GM11168 (cell line): Measurements from ENCODE around the gene RILPL2.
"Not testable (repeated sequence)": the region's sequence is repeated elsewhere in the genome, so short reads cannot be mapped to it uniquely, and the experiment has no call there.

Experiments
- in situ Hi-C: fragments of 300-500 bp; cut with MboI; formaldehyde crosslinking; loops from one replicate; pipeline ENCODE4 v1.12.0; 2022; ENCODE audit warnings: low sequenced_read_pairs; ENCODE audit not compliant: unreplicated experiment

The RILPL2 gene, protein sequence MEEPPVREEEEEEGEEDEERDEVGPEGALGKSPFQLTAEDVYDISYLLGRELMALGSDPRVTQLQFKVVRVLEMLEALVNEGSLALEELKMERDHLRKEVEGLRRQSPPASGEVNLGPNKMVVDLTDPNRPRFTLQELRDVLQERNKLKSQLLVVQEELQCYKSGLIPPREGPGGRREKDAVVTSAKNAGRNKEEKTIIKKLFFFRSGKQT

DNA sequence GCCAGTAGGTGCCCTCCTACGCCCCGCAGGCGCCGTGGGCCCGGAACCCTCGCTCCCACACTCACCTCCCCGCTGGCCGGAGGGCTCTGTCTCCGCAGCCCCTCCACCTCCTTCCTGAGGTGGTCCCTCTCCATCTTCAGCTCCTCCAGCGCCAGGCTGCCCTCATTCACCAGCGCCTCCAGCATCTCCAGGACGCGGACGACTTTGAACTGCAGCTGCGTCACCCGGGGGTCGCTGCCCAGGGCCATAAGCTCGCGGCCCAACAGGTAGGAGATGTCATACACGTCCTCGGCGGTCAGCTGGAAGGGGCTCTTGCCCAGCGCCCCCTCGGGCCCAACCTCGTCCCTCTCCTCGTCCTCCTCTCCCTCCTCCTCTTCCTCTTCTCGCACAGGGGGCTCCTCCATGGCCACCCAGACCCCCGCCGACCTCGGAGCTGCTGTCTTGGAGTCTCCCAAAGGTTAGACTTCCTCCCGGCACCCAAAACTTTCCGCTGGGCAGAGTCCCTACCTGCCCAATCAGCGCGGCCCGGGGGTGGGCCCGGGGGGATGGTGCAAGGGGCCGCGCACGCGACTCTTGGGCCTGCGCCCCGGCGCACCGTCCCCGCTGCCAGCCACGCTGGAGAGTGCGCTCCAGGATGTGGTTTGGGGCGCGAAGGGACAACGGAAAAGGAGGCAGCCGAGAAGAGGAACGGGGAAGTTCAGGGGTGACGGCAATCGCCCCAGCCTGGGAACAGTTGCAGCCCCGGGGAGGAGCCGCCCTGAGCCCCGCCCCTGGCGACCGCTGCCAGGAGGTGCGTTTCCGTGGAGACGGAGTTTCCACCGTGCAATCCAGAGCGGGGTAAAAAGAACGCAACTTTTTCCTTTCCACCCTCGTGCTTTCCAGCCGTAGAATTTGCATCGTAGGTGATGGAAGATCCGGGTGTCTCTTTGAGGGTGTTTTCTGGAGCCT, at the start of gene RILPL2:
Gene RILPL2, minus strand, starts transcription at position 668 of the 948 bp plus-strand sequence. Its CDS starts 264 bp downstream, at position 404.
- in situ Hi-C loops = no loop called here

DNA sequence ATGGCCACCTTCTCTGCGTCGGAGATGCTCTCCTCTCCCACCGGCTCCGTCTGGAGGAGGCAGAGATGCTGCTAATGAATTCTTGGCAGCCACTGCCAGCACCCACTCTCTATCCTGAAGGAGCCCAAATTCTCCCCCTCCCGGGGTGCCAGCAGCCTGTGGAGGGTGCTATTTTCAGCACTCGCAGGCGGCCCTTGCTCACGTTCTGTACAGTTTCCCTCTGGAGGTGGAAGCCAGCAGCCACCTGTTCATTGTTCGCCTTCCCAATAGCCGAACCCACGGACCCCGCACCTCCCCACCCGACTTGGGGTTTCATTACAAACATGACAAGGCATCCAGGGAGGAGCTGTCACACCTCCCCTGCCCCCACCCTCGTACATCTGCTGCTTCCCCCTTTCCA, 49.3 kb upstream of the RILPL2 start:
- in situ Hi-C loops = no loop called here

DNA sequence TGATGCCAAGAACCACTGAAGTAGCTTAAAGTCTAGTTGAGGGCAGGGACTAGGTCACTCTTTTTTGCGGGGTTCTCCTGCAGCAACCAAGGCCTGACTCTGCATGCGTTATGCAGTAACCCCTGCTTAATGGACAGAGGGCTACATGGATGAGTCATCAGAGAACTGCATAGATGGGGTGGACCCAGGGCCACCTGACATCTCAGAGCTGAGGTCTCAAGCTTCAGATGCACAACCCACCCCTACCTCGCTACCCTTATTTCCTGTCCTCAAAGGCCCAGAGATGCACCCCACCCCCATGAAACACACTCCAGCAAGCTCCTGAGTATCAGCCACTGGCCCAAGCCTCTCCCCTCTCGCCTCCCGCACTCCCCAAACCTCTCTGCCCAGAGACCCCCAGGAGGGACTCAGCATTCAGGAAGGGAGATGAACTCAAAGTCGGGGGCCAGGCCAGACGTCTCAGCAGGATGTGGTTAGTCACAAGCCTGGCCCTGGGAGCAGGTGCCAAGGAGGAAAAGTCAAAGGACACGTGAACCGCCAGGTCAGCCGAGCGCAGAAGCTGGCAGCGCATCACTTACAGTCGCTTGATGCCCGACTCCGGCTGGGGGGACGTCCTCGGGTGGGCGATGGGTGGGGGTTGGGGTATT, 47.2 kb upstream of the RILPL2 start:
- in situ Hi-C loops = no loop called here

DNA sequence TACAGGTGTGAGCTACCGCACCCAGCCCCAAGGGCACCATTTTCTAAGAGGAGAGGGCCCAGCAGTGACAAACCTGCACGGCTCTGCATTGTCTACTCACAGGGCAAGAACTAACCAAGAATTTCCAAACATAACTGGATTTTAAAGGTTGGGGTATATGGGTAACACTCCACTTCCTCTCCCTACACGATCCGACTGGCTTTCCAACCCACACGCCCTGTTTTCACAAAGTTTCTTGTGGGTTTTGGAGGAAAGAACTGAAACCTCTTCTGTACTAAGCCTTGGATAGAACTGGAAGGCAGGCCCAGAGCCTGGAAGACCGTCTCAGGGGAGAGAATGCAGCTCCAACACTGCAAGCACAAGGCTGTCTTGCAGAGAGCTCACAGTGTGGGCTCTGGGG, 46.4 kb upstream of the RILPL2 start:
- in situ Hi-C loops = no loop called here

DNA sequence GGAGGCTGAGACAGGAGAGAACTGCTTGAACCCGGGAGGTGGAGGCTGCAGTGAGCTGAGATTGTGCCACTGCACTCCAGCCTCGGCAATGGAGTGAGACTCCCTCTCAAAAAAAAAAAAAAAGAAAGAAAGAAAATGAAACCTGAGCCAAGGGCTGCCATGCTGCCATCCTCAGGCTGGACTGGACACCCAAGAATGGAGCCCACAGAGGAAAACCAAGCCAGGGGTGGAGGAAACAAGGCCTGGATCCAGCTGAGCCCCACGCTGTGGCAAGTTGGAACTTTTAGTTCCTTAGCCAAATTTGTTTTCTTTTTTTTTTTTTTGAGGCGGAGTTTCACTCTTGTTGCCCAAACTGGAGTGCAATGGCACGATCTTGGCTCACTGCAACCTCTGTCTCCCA, 44.8 kb upstream of the RILPL2 start:
- in situ Hi-C loops = not testable (repeated sequence)

DNA sequence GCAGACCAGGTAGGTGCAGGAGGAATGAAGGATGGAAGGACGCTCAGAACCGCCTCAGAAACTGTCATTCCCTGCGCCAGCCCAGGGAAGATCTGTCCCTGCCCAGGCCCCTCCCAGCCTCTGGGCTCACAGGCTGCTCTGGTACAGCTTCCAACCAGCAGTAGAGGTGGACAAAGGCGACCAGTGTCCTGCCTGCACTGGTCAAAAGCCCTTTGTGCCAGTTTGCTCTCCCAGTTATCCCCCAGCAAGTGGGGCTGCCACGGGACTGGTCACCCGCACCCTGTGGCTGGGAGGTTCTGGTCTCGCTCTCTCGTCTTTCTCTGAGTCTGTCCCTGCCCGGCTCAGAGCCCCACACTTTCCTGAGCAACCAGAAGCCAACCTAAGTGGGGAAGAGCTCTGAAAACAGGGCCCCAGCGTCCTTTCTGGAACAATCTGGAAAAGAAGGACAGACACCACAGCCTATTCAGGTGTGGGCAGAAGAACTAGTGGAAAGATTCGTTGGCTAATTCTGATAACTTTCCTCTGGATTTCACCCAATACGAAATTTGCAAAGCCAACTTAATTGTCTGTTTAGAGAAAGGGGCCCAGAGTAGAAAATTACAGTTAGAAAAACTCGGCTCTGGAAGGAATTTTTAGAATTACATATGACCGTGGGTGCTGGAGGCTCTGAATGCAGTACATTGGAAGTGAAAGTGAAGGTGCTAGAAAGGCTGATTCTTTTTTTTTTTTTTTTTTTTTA, 43.1 kb upstream of the RILPL2 start:
- in situ Hi-C loops = loop anchor here (10.0 kb wide), 1 partner anchor 95 kb away; no protein-coding TSS in a partner anchor

DNA sequence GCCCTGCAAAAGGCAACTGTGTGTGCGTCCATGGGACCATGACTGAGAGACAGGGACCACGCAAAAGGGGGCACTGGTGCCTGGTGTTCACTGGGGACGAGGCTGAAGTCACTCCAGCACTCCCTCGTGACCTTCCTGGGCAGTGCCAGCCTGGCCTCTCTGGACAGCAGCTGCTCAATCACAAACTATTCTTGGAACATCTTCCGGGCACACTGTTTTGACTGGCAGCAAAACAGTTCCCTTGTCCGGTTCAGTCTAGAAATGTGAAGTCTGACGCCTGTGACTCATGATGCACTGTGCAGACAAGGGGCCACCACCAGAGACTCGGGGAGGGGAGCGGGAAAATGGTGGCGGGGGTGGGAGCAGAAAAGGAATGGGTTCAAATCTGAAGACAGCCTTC, 42.3 kb upstream of the RILPL2 start:
- in situ Hi-C loops = loop anchor here (10.0 kb wide), 1 partner anchor 96 kb away; no protein-coding TSS in a partner anchor

DNA sequence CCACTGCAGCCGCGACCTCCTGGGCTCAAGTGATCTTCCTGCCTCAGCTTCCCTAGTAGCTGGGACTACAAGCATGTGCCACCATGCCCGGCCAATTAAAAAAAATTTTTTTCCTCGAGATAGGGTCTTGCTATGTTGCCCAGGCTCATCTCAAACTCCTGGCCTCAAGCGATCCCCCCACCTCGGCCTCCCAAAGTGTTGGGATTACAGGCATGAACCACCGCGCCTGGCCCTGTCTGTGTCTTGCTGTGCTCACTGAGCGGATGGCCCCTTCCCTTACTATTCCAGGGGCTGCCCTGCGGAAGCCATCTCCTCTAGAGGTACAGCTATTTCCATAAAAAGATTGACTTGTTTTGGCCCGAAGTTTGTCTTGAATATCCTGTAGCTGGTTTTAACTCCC, 41.6 kb upstream of the RILPL2 start:
- in situ Hi-C loops = loop anchor here (10.0 kb wide), 1 partner anchor 97 kb away; no protein-coding TSS in a partner anchor

DNA sequence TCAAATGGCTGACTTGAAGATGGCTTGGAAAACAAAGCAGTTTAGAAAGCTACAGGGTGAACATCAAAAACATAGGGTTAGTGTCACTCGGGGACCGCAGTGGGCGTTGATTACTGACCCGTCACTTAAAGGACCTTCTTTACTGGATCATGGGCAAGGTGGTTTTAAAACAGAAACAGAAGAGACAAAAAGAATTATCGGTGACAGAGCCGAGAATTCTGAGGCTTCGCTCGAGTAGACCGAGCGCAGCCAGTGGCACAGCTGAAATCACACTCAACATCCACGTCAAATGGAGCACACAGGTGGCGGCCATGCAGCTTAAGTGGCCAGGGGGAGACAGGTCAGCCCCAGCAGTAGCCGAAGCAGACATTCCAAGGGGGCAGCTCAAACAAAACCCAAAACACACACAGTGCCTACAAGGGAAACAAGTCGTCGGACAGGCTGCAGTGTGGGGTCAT, 38.8 kb upstream of the RILPL2 start:
- in situ Hi-C loops = loop anchor here (10.0 kb wide), 1 partner anchor 100 kb away; no protein-coding TSS in a partner anchor

DNA sequence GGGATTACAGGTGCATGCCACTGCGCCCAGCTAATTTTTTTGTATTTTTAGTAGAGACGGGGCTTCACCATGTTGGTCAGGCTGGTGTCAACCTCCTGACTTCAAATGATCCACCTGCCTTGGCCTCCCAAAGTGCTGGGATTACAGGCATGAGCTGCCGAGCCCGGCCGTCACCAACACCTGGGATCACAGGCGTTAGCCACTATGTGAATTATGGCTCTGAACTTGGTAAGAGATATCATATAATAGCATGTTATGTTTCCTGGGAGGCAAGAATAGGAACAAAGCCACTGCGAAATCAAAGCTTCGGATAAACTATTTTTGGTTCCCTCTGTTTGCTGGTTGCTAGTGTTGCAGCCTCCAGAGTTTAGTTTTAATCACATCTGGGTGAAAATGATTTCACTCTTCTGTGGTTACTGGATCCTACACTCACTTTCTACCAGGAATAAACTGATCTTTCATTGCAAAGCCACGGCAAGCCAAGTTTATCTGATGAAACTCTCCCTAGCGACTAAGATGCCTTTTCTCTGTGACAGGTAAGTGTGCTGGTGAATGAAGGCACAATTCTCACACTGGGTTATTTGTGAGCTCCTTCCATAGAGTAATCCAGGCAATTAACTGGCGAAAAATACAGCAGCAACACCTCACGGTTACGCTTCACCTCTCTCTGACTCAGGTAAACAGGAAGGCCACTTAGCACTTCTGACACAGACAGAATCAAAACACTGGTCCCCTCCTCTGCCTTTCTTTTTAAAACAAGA, 38.2 kb upstream of the RILPL2 start:
- in situ Hi-C loops = loop anchor here (10.0 kb wide), 1 partner anchor 100 kb away; no protein-coding TSS in a partner anchor

DNA sequence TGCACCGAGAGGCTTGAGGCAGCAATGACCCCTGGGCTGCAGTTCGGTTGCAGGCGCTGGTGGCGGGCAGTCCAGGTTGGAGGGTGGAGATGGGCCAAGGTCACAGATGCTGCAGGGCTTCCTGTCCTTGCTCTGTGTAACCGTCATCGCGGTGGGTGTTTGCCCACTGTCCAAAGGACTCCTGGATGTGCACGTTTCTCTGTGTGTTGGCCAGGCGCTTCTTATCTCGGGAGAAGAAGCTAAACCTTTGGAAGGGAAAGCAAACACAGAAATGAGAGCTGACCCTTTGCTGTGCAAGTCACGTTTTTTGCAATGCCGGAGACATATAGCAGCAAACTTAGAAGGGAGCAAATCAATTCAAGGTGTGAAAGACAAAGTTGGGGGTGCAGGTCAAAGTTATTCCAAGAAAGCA, 36.0 kb upstream of the RILPL2 start:
- in situ Hi-C loops = loop anchor here (10.0 kb wide), 1 partner anchor 102 kb away; no protein-coding TSS in a partner anchor

DNA sequence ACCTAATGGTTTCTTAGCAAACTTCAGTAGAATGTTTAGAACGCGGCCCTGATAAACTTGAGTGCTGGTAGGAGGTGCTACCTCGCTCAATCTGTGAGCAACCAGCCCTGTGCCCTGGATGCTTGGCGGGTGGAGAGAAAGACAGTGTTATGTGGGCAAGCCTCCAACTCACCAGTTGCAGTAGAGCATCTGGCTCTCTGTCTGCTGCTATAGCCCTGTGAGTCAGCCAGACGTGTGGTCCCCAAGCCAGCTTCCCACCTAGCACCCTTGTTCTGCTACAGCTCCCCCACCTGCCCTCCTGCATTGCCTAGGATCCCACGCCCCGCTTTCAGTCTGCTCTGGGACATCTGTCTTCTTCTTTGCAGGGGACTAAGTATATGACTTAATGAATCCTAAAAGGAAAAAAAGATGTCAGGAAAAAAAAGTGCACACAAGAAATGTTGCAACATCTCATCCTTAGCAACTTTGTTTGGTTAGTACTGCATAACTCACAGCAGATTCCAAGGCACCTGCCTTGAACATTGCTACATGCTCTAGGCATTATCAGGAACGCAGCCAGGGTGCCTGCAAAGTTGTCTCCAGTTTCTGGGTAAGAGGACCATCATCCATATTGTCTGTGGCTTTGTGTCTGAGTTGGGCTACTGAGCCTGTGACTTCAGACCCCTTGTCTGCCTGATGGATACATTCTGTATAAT, 35.0 kb upstream of the RILPL2 start:
- in situ Hi-C loops = loop anchor here (10.0 kb wide), 1 partner anchor 103 kb away; no protein-coding TSS in a partner anchor

DNA sequence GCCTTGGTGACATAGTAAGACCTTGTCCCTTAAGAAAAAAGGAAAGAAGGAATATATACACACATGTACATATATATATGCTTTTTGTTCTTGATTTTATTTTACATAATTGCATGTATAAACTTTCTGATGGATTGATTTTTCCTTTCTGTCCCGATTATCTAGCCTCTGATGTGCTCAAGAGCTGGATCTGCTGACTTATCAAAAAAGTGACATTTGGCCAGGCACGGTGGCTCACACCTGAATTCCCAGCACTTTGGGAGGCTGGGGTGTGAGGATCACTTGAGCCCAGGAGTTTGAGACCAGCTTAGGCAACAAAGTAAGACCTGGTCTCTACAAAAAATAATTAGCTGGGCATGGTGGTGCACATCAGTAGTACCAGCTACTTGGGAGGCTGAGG, 33.5 kb upstream of the RILPL2 start:
- in situ Hi-C loops = loop anchor here (10.0 kb wide), 1 partner anchor 105 kb away; no protein-coding TSS in a partner anchor

DNA sequence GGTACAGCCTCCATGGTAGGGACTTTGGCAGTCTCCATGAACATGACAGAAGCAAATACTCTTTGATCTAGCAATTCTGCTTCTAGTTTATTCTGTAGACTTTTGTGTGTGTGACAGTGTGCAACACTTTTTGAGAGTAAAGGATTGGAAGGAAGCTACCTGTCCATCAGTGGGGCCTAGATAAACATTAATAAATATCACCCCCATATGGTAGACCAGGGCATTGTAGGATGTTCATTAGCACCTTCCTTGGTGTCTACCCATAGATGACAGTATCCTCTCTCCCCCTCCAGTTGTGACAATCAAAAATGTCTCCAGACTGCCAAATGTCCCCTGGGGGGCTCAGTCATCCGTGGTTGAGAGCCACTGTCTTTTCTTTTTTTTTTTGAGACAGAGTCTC, 32.3 kb upstream of the RILPL2 start:
- in situ Hi-C loops = no loop called here

DNA sequence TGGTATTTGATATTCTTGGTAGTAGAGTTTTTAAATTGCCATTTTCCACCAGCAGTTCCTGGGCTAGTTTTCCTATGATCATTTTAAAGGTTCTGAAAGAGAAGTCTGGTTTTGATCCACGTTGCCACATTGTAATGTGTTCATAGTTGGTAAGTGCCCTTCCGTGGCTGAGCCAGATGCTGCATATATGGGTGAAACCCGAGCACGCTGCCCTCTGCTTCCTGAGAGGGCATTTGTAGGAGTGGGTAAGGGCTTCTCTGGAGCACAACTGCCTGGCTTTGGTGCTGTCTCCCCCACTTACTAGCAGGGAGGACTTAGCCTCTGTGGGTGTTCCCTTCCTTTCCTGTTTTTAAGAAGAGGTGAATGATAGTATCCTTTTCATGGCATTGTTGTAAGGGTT, 28.6 kb upstream of the RILPL2 start:
- in situ Hi-C loops = no loop called here

DNA sequence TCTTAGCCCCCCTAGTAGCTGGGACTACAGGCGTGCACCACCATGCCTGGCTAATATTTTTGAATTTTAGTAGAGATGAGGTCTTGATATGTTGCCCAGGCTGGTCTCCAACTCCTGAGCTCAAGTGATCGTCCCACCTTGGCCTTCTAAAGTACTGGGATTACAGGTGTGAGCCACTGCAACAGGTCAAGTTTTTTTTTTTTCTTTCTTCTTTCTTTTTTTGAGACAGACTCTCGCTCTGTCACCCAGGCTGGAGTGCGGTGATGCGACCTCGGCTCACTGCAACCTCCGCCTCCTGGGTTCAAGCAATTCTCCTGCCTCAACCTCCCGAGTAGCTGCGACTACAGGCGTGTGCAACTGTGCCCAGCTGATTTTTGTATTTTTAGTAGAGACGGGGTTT, 26.7 kb upstream of the RILPL2 start:
- in situ Hi-C loops = not testable (repeated sequence)

DNA sequence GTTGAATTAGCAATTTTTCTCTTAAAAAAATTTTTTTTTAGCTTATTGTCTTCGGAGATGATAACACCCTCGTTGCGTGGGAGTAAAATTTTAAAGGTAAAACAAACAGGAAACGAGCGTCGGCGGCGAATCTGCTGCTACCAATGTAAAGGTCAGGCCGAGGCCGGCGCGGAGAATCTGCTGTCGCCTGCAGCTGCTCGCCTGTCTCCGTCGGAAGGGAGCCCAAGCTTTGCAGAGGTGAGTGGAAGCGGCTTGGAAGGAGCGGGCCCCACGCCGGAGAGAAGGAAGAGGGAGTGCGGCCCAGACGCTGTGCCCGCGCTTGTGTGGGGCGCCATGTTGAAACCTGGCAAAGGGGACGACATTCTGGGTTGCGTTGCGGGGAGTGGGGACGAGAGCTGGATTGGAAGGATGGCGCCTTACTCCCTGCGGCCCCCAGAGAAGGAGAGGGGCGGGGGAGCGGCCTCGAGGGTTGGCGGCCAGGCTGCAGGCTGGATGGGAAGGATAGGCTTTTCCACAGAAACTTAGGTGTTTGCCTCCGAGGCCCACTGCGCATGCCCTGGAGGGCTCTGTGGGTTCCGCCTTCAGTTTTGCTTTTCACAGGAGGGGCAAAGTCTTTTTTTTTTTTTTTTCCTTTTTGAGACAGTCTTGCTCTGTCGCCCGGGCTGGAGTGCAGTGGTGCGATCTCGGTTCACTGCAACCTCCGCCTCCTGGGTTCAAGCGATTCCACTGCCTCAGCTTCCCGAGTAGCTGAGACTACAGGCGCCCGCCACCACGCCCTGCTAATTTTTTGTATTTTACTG, 21.7 kb upstream of the RILPL2 start, which contains the start of gene SNRNP35:
Gene SNRNP35, plus strand, starts transcription at position 160 of the 800 bp plus-strand sequence. CDS start 7,402 bp downstream, outside the sequence.
- in situ Hi-C loops = no loop called here
